Colon (tissue), 2 donors: ENCODE results near the gene ATF4.
"Not testable (repeated sequence)": the region's sequence is repeated elsewhere in the genome, so short reads cannot be mapped to it uniquely, and the experiment has no call there.

Source experiments
- FAIRE-seq: peaks from 2 replicates; lab custom pipeline; 2012; peaks lifted over from hg19 to GRCh38; lab: Jason Lieb, UNC
- donor health status: control.
- donor health status: control.

ATF4 gene

GRCh38 chr22:39489094-39490068, 31.0 kb upstream of the ATF4 start:
- no peak for FAIRE-seq

- FAIRE-seq = no peak
Measured at GRCh38 chr22:39490135-39490798, 30.1 kb upstream of the ATF4 start.

- no peak for FAIRE-seq
Measured at GRCh38 chr22:39490966-39491680, 29.2 kb upstream of the ATF4 start.

- no peak for FAIRE-seq
Measured at GRCh38 chr22:39491696-39492095, 28.7 kb upstream of the ATF4 start.

- no peak for FAIRE-seq
Measured at GRCh38 chr22:39492186-39492585, 28.2 kb upstream of the ATF4 start.

- FAIRE-seq = no peak
Measured at GRCh38 chr22:39493759-39494158, 26.6 kb upstream of the ATF4 start.

- no peak for FAIRE-seq
Measured at GRCh38 chr22:39494471-39495120, 25.8 kb upstream of the ATF4 start.

- no peak for FAIRE-seq
Measured at GRCh38 chr22:39496131-39496838, 24.1 kb upstream of the ATF4 start.

GRCh38 chr22:39497429-39497828, 22.9 kb upstream of the ATF4 start:
- no peak for FAIRE-seq

GRCh38 chr22:39498368-39498767, 22.0 kb upstream of the ATF4 start:
- FAIRE-seq = no peak

- no peak for FAIRE-seq
Measured at GRCh38 chr22:39498802-39499201, 21.6 kb upstream of the ATF4 start.

- FAIRE-seq = no peak
Measured at GRCh38 chr22:39500101-39500500, 20.3 kb upstream of the ATF4 start.

GRCh38 chr22:39501644-39502108, 18.7 kb upstream of the ATF4 start:
- FAIRE-seq = no peak

- FAIRE-seq = no peak
Measured at GRCh38 chr22:39502109-39502788, 18.1 kb upstream of the ATF4 start, which contains the start of gene MIEF1. TSS of gene MIEF1 (plus strand) at chr22:39502290. CDS start at chr22:39511295, 9,005 bp downstream.

GRCh38 chr22:39502789-39503409, 17.5 kb upstream of the ATF4 start:
- FAIRE-seq = no peak

GRCh38 chr22:39503630-39504029, 16.7 kb upstream of the ATF4 start:
- no peak for FAIRE-seq

- no peak for FAIRE-seq
Measured at GRCh38 chr22:39504071-39504470, 16.3 kb upstream of the ATF4 start.

- not testable (repeated sequence) for FAIRE-seq
Measured at GRCh38 chr22:39507021-39507420, 13.3 kb upstream of the ATF4 start.

GRCh38 chr22:39508393-39508792, 12.0 kb upstream of the ATF4 start:
- no peak for FAIRE-seq

GRCh38 chr22:39510529-39511149, 9.7 kb upstream of the ATF4 start:
- FAIRE-seq = no peak
